Spleen (tissue), 11 donors: ENCODE measurements around the gene APOBR. TPM values are rescaled to one million over a fixed set of nuclear protein-coding genes. Genes with fewer than 3 reads are reported as not detected.

Experiments used
- DNase-seq: peaks from one replicate; pipeline ENCODE4 v3.0.0-alpha.2; 2020
- H3K27ac ChIP-seq, 8 donors: fragments of 200-600 bp; sonication (generic) in 7 of 8; 1 replicate in 4 of 8; 2 replicates in 4 of 8; pipeline versions ENCODE4 v1.5.0 to v1.8.0; 2016 to 2021; ENCODE audit warnings: inconsistent platforms in 4 of 8, mild to moderate bottlenecking in 4 of 8, moderate library complexity in 1 of 8
- H3K27me3 ChIP-seq, 7 donors: fragments of 200-600 bp; sonication (generic) in 6 of 7; replicated peaks in 1 of 7; 1 replicate in 4 of 7; 2 replicates in 3 of 7; pipeline versions ENCODE4 v1.5.0 to v1.8.0; 2016 to 2021; ENCODE audit warnings: inconsistent platforms in 3 of 7, mild to moderate bottlenecking in 1 of 7
- H3K36me3 ChIP-seq, 6 donors: fragments of 200-600 bp; sonication (generic) in 5 of 6; 1 replicate in 4 of 6; 2 replicates in 2 of 6; pipeline versions ENCODE4 v1.5.0 to v1.8.0; 2016 to 2021; ENCODE audit warnings: inconsistent platforms in 2 of 6
- H3K4me1 ChIP-seq, 6 donors: fragments of 200-600 bp; sonication (generic) in 5 of 6; 1 replicate in 3 of 6; 2 replicates in 3 of 6; pipeline versions ENCODE4 v1.5.0 to v1.8.0; 2016 to 2021; ENCODE audit warnings: inconsistent platforms in 3 of 6
- H3K4me3 ChIP-seq, 8 donors: fragments of 200-600 bp; sonication (generic) in 7 of 8; 1 replicate in 4 of 8; 2 replicates in 4 of 8; pipeline versions ENCODE4 v1.5.0 to v1.8.0; 2016 to 2021; ENCODE audit warnings: inconsistent platforms in 4 of 8, mild to moderate bottlenecking in 4 of 8, moderate library complexity in 2 of 8
- H3K9me3 ChIP-seq, 8 donors: fragments of 200-600 bp; sonication (generic) in 7 of 8; 1 replicate in 4 of 8; 2 replicates in 4 of 8; pipeline versions ENCODE4 v1.5.0 to v1.8.0; 2016 to 2021; ENCODE audit warnings: inconsistent platforms in 4 of 8
- POLR2A ChIP-seq, 3 donors: fragments of 450-650 bp; IDR thresholded peaks; one replicate each; pipeline ENCODE4 v1.5.1; 2017; ENCODE audit warnings: antibody characterized with exemption in 3 of 3, mild to moderate bottlenecking in 1 of 3
- POLR2AphosphoS5 ChIP-seq, 3 donors: sonication (generic); formaldehyde crosslinking; IDR thresholded peaks; one replicate each; pipeline ENCODE4 v1.5.1; 2017; ENCODE audit warnings: antibody characterized with exemption in 3 of 3
- WGBS, 5 donors: extraction: QIAGEN DNeasy Blood & Tissue Kit in 3 of 5; methylation state at CpG; one replicate each; pipeline versions ENCODE4 v1.1.5 to v1.1.7; 2013 to 2018; 5-methylcytosine and 5-hydroxymethylcytosine counted together
- intact Hi-C: fragments of 100-400 bp; cut with DNase I; formaldehyde crosslinking; loops from one replicate; pipeline ENCODE4 v1.15.0; 2023; ENCODE audit warnings: low total_unique reads
- polyA plus RNA-seq, 3 donors: library from polyadenylated mRNA; stranded (reverse); fragments of 200-250 nt; gene quantifications; one replicate each; pipeline ENCODE4 v1.2.1, GENCODE V29; 2013
- total RNA-seq, 7 donors: library from RNA; depleted of rRNA in 3 of 7; stranded (reverse); fragments of >200 nt in 3 of 7; fragmentation: NEBNext Ultra II Directional in 4 of 7; extraction: Animal tissue kit (Norgen Biotek cat#: 25700) in 4 of 7; gene quantifications; one replicate each; pipeline versions ENCODE4 v1.1.0 to v1.2.1, GENCODE V29; 2016 to 2021
- TF ChIP-seq, protein P1 (sequence below), 11 experiments: fragments of 200-600 bp in 7 of 11; fragments of 450-650 bp in 4 of 11; sonication (generic) in 4 of 11; IDR thresholded peaks in 8 of 11; conservative IDR thresholded peaks in 3 of 11; 1 replicate in 7 of 11; 2 replicates in 4 of 11; pipeline versions ENCODE4 v1.4.0 to v1.8.0; 2016 to 2021; ENCODE audit warnings: antibody characterized with exemption in 11 of 11, inconsistent platforms in 4 of 11, mild to moderate bottlenecking in 1 of 11
- donor health status: healthy with polysubstance abuse.
- donor health status: DM: no; HTN: no; CAD: no; lungs with moderate emphysema.
- donor health status: DM: no; HTN: no; CAD: no.
- donor health status: Bipolar disorder and iron deficiency.
- donor health status: healthy.
- donor health status: DM: no; HTN: no; CAD: no.
- donor health status: DM: yes; HTN: yes; CAD: no.

APOBR gene
- total and polyA plus RNA-seq, 10 donors = 3.3 to 58.4 (median 23.4) TPM

DNA sequence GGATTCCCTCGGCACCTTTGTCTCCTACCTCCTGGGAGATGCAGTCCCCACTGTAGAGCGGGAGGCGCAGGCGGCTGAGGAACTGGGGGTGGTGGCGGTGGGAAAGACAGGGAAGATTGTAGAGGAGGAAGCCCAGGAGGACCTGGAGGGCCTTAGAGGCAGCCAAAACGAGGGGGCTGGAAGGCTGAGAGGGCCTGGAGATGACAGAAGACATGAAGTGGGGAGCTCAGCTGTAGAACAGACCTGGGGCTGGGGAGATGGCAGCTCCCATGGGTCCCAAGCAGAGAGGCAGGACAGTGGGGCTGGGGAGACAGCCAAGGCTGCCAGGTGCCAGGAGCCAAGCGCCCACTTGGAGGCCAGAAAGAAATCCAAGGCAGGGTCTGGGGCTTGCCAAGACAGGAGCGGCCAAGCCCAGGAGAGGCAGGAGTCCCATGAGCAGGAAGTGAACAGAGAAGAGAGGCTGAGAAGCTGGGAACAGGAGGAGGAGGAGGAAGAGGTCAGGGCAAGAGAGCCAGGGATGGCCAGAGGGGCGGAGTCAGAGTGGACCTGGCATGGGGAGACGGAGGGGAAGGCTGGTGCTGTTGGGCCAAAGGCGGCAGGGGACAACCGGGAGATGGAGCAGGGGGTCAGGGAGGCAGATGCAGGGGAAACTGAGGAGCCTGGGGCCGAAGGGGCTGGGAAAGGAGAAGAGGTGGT, 803 bp downstream of the APOBR start:
- no peaks in the 10 kb centered on the region for H3K27me3 ChIP-seq
- 74 to 82% (median 75%) methylated on average over 13 of the region's 13 CpGs for WGBS, 5 donors
- peaks cover 20 to 91% (median 54%) of the 10 kb centered on the region in 6 donors for H3K4me1 ChIP-seq
- H3K4me3 ChIP-seq = peak overlapping the region in 7 of 8 donors; percentile 19 to 98 (median 39)
- H3K36me3 ChIP-seq = peaks cover 0 to 40% (median 8%) of the 10 kb centered on the region in 6 donors
- DNase-seq = peak; percentile 85
- H3K27ac ChIP-seq = peak overlapping the region; percentile 93 to 99 (median 96)
- H3K9me3 ChIP-seq = no peaks in the 10 kb centered on the region
- intact Hi-C loops = loop anchor here (10.0 kb wide), 1 partner anchor 60 kb away; the partner anchor contains the start of gene SGF29
- TF ChIP-seq, protein P1, sequence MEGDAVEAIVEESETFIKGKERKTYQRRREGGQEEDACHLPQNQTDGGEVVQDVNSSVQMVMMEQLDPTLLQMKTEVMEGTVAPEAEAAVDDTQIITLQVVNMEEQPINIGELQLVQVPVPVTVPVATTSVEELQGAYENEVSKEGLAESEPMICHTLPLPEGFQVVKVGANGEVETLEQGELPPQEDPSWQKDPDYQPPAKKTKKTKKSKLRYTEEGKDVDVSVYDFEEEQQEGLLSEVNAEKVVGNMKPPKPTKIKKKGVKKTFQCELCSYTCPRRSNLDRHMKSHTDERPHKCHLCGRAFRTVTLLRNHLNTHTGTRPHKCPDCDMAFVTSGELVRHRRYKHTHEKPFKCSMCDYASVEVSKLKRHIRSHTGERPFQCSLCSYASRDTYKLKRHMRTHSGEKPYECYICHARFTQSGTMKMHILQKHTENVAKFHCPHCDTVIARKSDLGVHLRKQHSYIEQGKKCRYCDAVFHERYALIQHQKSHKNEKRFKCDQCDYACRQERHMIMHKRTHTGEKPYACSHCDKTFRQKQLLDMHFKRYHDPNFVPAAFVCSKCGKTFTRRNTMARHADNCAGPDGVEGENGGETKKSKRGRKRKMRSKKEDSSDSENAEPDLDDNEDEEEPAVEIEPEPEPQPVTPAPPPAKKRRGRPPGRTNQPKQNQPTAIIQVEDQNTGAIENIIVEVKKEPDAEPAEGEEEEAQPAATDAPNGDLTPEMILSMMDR (IDR thresholded peaks at IDR 0.05 in 8 of 11, conservative IDR thresholded peaks at IDR 0.05 in 3 of 11) = no peak
- TF ChIP-seq POLR2AphosphoS5 (IDR thresholded peaks at IDR 0.05) (no peak), POLR2A (IDR thresholded peaks at IDR 0.05) (no peak)

- peaks cover 0 to 46% (median 8%) of the 10 kb centered on the region in 6 donors for H3K36me3 ChIP-seq
- intact Hi-C loops = loop anchor here (10.0 kb wide), 1 partner anchor 59 kb away; the partner anchor contains the start of gene SGF29
- 83 to 94% (median 91%) methylated on average over 18 to 20 of the region's 20 CpGs for WGBS, 5 donors
- H3K4me3 ChIP-seq = peak overlapping the region in 6 of 8 donors; percentile 25 to 98 (median 42)
- H3K4me1 ChIP-seq = peaks cover 16 to 89% (median 46%) of the 10 kb centered on the region in 6 donors
- H3K9me3 ChIP-seq = no peaks in the 10 kb centered on the region
- DNase-seq = peak; percentile 78
- peak overlapping the region; percentile 42 to 98 (median 94) for H3K27ac ChIP-seq
- no peaks in the 10 kb centered on the region for H3K27me3 ChIP-seq
- TF ChIP-seq POLR2A (IDR thresholded peaks at IDR 0.05) = no peak
- TF ChIP-seq, protein P1 (IDR thresholded peaks at IDR 0.05 in 8 of 11, conservative IDR thresholded peaks at IDR 0.05 in 3 of 11) = no peak
- no peak for TF ChIP-seq POLR2AphosphoS5 (IDR thresholded peaks at IDR 0.05)
Observed at GRCh38 chr16:28495795-28496749, 1.6 kb downstream of the APOBR start.

GRCh38 chr16:28496844-28497243, 2.4 kb downstream of the APOBR start:
- peak; percentile 78 for DNase-seq
- no peaks in the 10 kb centered on the region for H3K9me3 ChIP-seq
- 74 to 85% (median 82%) methylated on average over 19 of the region's 19 CpGs for WGBS, 5 donors
- peak overlapping the region in 4 of 8 donors; percentile 93 to 98 (median 93) for H3K27ac ChIP-seq
- no peaks in the 10 kb centered on the region for H3K27me3 ChIP-seq
- intact Hi-C loops = loop anchor here (10.0 kb wide), 1 partner anchor 58 kb away; the partner anchor contains the start of gene SGF29
- peaks cover 14 to 84% (median 43%) of the 10 kb centered on the region in 6 donors for H3K4me1 ChIP-seq
- TF ChIP-seq POLR2AphosphoS5 (IDR thresholded peaks at IDR 0.05) (no peak), POLR2A (IDR thresholded peaks at IDR 0.05) (no peak)
- TF ChIP-seq, protein P1 (IDR thresholded peaks at IDR 0.05 in 8 of 11, conservative IDR thresholded peaks at IDR 0.05 in 3 of 11) = no peak
- peaks cover 0 to 53% (median 8%) of the 10 kb centered on the region in 6 donors for H3K36me3 ChIP-seq
- peak overlapping the region in 1 of 8 donors; percentile 98 for H3K4me3 ChIP-seq
